ENCODE measurements around the gene GPR161. TPM values are rescaled to one million over a fixed set of nuclear protein-coding genes. Genes with fewer than 3 reads are reported as not detected.

GPR161 gene
- total and polyA plus RNA-seq, 9 of the 15 experiments (the other 6 are each of a cell fraction or from before 2014, with no cell fraction given), result 0.15 to 2.4 (median 0.76) TPM

- TF ChIP-seq STAT5A (IDR thresholded peaks at IDR 0.05; ENCODE audit: borderline replicate concordance, low read length) (no peak; the same call in 1 of the 2 replicates), ZNF764 (CRISPR knock-in tag; IDR thresholded peaks at IDR 0.05; ENCODE audit: low read depth) (no peak), LEF1 (IDR thresholded peaks at IDR 0.05) (no peak), SIN3A (IDR thresholded peaks at IDR 0.05; ENCODE audit: borderline replicate concordance in 2 of 2, control insufficient read depth in 1 of 2, low read depth in 2 of 2, low read length in 2 of 2) (peak in 1 of 2 experiments; percentile 31; a peak in 1 of 4 replicates), KDM4B (IDR thresholded peaks at IDR 0.05; ENCODE audit: borderline replicate concordance in 2 of 2, low read depth in 1 of 2) (peak in 1 of 2 experiments; percentile 86; a peak in 1 of 4 replicates), PHB (CRISPR knock-in tag; IDR thresholded peaks at IDR 0.05) (peak; percentile 65; the same call in 1 of the 2 replicates), ZNF561 (CRISPR knock-in tag; conservative IDR thresholded peaks at IDR 0.05) (no peak), U2AF2 (optimal IDR thresholded peaks at IDR 0.05; ENCODE audit: low read depth, low read length) (no peak), STAT5B (CRISPR knock-in tag; IDR thresholded peaks at IDR 0.05) (no peak), ZNF57 (CRISPR knock-in tag; IDR thresholded peaks at IDR 0.05) (0 out of 2 replicates have a peak, but pooled peaks have one; percentile 29), NCOA4 (IDR thresholded peaks at IDR 0.05; ENCODE audit: partially characterized antibody) (no peak), MLLT1 (IDR thresholded peaks at IDR 0.05) (no peak), SLC30A9 (CRISPR knock-in tag; IDR thresholded peaks at IDR 0.05) (no peak), CBX2 (IDR thresholded peaks at IDR 0.05; ENCODE audit: insufficient read depth, low read length, poor library complexity, severe bottlenecking) (no peak), PHF21A (IDR thresholded peaks at IDR 0.05; ENCODE audit: borderline replicate concordance, low read depth) (no peak; the same call in 1 of the 2 replicates), PYGO2 (tag; IDR thresholded peaks at IDR 0.05) (0 out of 2 replicates have a peak, but pooled peaks have one; percentile 30), POLR3G (IDR thresholded peaks at IDR 0.05; ENCODE audit: extremely low read depth, insufficient read length, insufficient replicate concordance) (no peak), CREBBP (IDR thresholded peaks at IDR 0.05; ENCODE audit: low read depth, low read length) (no peak), SREBF2 (CRISPR knock-in tag; IDR thresholded peaks at IDR 0.05) (no peak), CCNT2 (IDR thresholded peaks at IDR 0.05; ENCODE audit: borderline replicate concordance, extremely low read depth, insufficient read length, low read depth, low read length) (peak; percentile 75), E2F8 (IDR thresholded peaks at IDR 0.05; ENCODE audit: low read depth, partially characterized antibody) (peak; percentile 92), RFX5 (IDR thresholded peaks at IDR 0.05; ENCODE audit: low read depth, low read length) (peak; percentile 48), ZNF408 (CRISPR knock-in tag; IDR thresholded peaks at IDR 0.05; ENCODE audit: low read depth) (no peak), SMARCA5 (IDR thresholded peaks at IDR 0.05) (no peak), NFE2 (IDR thresholded peaks at IDR 0.05; ENCODE audit: low read depth) (no peak), PTBP1 (IDR thresholded peaks at IDR 0.05; ENCODE audit: low read depth, low read length) (no peak)
Observed at GRCh38 chr1:168178638-168179437, 42.1 kb upstream of the GPR161 start, which contains the start of gene TIPRL (continued).

All from K562 (cell line).